Measurements from ENCODE around the gene IL2RA. TPM values are rescaled to one million over a fixed set of nuclear protein-coding genes. Genes with fewer than 3 reads are reported as not detected.

IL2RA gene
- total RNA-seq, 1 donor from 2014 or later: not detected

DNA sequence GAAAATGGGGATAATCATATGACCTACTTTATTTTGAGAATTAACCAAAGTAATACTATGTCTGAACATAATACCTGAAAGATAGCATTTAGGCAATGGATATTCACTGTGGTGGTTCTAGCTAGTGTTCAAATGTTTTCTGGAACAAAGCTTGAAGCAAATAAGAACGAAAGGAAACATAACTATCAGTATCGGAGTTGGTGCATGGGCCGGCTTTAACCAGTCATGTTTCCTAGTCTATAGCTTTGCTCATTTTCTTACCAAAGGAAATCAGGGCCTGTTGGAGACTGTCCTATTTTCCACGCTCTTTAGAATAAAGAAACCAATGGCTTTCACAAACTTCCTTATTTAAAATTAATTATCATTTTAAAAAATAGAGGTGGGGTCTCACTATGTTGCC is 8.9 kb downstream of the IL2RA start:
- no peaks in the 10 kb centered on the region for H3K36me3 Mint-ChIP-seq (ENCODE audit: low read depth)
- no peak for DNase-seq (ENCODE audit: low read depth, low spot score)
- no peaks in the 10 kb centered on the region for H3K4me1 Mint-ChIP-seq
- TF ChIP-seq, protein P1, sequence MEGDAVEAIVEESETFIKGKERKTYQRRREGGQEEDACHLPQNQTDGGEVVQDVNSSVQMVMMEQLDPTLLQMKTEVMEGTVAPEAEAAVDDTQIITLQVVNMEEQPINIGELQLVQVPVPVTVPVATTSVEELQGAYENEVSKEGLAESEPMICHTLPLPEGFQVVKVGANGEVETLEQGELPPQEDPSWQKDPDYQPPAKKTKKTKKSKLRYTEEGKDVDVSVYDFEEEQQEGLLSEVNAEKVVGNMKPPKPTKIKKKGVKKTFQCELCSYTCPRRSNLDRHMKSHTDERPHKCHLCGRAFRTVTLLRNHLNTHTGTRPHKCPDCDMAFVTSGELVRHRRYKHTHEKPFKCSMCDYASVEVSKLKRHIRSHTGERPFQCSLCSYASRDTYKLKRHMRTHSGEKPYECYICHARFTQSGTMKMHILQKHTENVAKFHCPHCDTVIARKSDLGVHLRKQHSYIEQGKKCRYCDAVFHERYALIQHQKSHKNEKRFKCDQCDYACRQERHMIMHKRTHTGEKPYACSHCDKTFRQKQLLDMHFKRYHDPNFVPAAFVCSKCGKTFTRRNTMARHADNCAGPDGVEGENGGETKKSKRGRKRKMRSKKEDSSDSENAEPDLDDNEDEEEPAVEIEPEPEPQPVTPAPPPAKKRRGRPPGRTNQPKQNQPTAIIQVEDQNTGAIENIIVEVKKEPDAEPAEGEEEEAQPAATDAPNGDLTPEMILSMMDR (conservative IDR thresholded peaks at IDR 0.05): no peak
- H3K27ac Mint-ChIP-seq (ENCODE audit: unreplicated experiment): no peak overlapping the region
- H3K4me3 Mint-ChIP-seq: no peak overlapping the region
- H3K9me3 Mint-ChIP-seq: no peaks in the 10 kb centered on the region
- H3K27me3 Mint-ChIP-seq (ENCODE audit: low read depth): peaks cover 27% of the 10 kb centered on the region

DNA sequence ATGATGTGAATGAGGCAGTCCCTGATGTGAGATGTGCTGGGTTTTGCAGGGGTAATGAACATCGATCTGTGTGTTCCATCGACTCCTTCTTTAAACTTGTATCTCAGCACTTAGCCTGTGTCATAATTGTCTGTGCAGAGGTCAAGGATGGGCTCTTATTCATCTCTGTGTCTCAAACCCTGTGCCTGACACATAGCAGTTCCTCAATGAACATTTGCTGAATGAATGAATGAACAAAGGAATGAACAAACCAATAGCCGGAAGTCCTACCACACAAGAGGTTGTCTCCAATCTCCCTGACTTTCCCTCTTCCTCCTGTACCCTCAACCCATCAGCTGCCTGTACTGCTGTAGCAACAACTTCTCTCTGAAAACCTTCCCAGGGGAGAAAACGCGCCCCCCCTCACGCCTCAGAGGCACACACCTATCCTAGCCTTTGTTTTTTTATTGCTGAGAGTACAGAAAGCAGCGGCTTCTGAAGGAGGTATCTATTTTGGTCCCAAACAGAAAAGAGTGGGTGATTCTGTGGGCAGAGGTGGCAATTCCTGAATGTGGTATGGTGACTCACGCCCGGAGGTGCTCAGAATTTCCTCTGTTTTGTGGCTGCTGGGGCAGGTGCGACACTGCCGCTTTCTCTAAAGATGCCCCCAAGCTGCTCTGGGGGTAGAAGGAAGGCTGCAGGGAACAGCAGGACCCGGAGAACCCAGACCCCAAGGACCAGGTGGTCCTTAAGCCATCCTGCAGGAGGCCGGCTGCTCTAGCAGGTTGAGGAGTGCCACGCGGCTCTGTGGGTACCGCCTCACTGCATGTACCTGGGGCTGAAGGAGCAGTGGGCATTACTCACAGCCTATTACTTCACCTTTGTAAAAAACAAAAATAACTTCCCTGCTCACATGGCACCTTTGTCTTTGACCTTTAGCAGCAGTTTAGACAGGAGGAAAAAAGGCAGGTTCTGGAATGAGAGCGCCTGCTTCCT is 9.6 kb downstream of the IL2RA start:
- Mint-ChIP-seq H3K27ac (ENCODE audit: unreplicated experiment) (no peak overlapping the region), H3K4me3 (no peak overlapping the region), H3K4me1 (no peaks in the 10 kb centered on the region), H3K36me3 (ENCODE audit: low read depth) (no peaks in the 10 kb centered on the region), H3K27me3 (ENCODE audit: low read depth) (peaks cover 22% of the 10 kb centered on the region), H3K9me3 (no peaks in the 10 kb centered on the region)
- TF ChIP-seq, protein P1 (conservative IDR thresholded peaks at IDR 0.05): no peak
- no peak for DNase-seq (ENCODE audit: low read depth, low spot score)

DNA sequence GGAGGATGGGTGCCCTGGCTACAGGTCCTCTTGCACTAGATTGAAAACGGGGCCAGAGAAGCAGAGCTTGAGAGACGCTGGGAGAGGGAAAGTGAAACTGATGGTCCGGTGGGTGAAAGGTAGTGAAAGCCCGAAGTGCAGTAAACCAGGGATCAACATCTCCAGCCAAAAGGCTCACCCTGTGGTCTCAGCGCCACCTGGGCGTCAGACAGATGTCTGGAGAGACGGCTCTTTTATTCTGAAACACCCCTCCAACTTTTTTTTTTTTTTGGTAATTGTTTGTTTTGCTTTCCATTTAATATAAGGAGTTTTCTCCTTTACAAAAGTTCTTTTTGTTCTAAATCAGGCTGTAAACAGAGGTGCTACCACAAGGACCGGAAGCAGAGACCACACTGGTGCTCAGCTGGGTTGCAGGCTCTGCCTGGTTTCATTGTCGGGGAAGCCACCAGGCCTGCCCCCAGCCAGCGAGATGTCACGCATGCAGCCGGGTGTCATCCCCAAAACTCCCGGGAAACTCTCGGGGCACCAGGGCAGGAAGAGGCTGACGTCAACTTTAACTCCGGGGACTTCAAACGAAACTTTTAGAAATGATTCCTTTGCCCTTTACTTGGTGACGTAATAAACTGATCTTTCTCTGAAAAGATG is 11.2 kb downstream of the IL2RA start:
- TF ChIP-seq, protein P1 (conservative IDR thresholded peaks at IDR 0.05): no peak
- H3K27me3 Mint-ChIP-seq (ENCODE audit: low read depth): peaks cover 21% of the 10 kb centered on the region
- no peaks in the 10 kb centered on the region for H3K9me3 Mint-ChIP-seq
- H3K27ac Mint-ChIP-seq (ENCODE audit: unreplicated experiment): no peak overlapping the region
- H3K4me1 Mint-ChIP-seq: no peaks in the 10 kb centered on the region
- H3K4me3 Mint-ChIP-seq: no peak overlapping the region
- no peaks in the 10 kb centered on the region for H3K36me3 Mint-ChIP-seq (ENCODE audit: low read depth)
- no peak for DNase-seq (ENCODE audit: low read depth, low spot score)

DNA sequence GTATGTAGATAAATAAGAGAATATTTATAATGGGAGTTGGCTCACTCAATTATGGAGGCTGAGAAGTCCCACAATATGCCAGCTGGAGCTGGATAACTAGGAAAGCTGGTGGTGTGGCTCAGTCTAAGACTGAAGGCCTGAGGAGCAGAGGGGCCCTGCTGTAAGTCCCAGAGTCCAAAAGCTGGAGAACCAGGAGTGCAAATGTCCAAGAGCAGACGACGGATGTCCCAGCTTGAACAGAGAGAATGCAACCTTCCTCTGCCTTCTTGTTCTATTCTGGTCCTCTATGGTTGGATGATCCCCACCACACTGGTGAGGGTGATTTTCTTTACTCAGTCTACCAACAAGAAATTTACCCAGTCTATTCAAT is 13.2 kb downstream of the IL2RA start:
- Mint-ChIP-seq H3K9me3 (no peaks in the 10 kb centered on the region), H3K27me3 (ENCODE audit: low read depth) (peaks cover 34% of the 10 kb centered on the region), H3K36me3 (ENCODE audit: low read depth) (no peaks in the 10 kb centered on the region), H3K4me3 (no peak overlapping the region), H3K4me1 (no peaks in the 10 kb centered on the region), H3K27ac (ENCODE audit: unreplicated experiment) (no peak overlapping the region)
- TF ChIP-seq, protein P1 (conservative IDR thresholded peaks at IDR 0.05): no peak
- DNase-seq (ENCODE audit: low read depth, low spot score): no peak

DNA sequence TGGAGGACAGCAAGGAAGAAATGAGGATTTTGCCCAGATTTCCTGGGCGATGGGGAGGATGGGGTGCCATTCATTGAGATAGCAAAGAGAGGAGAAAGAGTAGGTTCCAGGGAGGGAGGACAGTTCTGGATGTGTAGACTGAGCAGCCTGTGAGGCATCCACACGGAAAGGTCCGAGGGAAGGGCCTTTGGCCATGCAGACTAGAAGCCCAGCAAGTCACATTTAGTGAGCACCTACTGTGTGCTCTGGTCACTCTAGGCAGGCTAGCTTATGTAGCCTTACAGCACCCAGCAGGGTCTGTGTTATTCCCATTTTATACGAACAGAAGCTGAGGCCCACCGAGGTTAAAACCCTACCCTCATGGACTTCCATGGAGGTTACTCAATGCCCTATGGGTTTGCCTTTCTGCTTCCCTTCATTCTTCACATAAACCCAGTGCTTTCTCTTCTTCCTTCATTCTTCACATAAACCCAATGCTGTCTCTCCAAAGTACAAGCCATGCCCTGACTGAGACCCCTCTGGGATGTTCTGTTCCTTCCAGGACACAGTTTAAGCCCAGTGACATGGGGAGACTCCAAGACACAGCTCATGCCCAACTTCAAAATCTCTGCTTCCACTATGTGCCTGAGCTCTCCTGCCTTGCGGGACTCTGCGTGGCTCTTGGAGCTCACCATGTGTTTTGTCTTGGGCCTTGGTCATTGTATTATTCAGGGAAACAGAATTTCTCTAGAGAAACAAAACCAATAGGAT is 13.7 kb downstream of the IL2RA start:
- no peaks in the 10 kb centered on the region for H3K36me3 Mint-ChIP-seq (ENCODE audit: low read depth)
- no peaks in the 10 kb centered on the region for H3K4me1 Mint-ChIP-seq
- H3K9me3 Mint-ChIP-seq: no peaks in the 10 kb centered on the region
- H3K27ac Mint-ChIP-seq (ENCODE audit: unreplicated experiment): no peak overlapping the region
- TF ChIP-seq, protein P1 (conservative IDR thresholded peaks at IDR 0.05): no peak
- peaks cover 34% of the 10 kb centered on the region for H3K27me3 Mint-ChIP-seq (ENCODE audit: low read depth)
- no peak for DNase-seq (ENCODE audit: low read depth, low spot score)
- H3K4me3 Mint-ChIP-seq: no peak overlapping the region
